OCI-LY3 (cell line): ENCODE results near the gene RPL13A.

Experiments
- EZH2phosphoT487 ChIP-seq: fragments of 200-600 bp; shearing (Covaris generic); IDR thresholded peaks from 2 replicates; pipeline ENCODE4 v1.6.1; 2018; ENCODE audit warnings: antibody characterized with exemption, mixed run types, low read depth
- TF ChIP-seq, protein P1 (sequence below): fragments of 200-600, 300-600 bp; sonication (generic); IDR thresholded peaks from 2 replicates; pipeline ENCODE4 v1.5.1; 2014; ENCODE audit warnings: antibody characterized with exemption, low read length, low read depth

DNA sequence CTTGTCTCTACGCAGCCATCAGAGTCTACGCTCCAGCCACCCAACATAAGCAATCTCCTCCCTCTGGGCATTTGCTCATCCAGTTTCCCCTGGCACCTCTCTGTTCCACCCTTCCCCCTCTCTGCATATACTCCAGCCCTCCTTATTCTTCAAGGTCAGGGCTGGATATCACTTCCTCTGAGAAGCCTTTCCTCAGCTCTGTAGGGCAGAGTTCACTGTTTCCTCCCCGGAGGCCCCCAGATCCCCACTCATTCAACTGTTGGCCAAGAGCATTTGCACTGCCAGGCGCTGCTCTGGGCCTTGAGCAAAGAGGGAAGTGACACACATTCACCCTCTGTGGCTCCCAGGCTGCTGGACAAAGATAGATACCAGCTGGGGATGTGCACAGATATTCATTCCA, 28.4 kb downstream of the RPL13A start:
- TF ChIP-seq, protein P1, sequence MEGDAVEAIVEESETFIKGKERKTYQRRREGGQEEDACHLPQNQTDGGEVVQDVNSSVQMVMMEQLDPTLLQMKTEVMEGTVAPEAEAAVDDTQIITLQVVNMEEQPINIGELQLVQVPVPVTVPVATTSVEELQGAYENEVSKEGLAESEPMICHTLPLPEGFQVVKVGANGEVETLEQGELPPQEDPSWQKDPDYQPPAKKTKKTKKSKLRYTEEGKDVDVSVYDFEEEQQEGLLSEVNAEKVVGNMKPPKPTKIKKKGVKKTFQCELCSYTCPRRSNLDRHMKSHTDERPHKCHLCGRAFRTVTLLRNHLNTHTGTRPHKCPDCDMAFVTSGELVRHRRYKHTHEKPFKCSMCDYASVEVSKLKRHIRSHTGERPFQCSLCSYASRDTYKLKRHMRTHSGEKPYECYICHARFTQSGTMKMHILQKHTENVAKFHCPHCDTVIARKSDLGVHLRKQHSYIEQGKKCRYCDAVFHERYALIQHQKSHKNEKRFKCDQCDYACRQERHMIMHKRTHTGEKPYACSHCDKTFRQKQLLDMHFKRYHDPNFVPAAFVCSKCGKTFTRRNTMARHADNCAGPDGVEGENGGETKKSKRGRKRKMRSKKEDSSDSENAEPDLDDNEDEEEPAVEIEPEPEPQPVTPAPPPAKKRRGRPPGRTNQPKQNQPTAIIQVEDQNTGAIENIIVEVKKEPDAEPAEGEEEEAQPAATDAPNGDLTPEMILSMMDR: no peak
- TF ChIP-seq EZH2phosphoT487: no peak
